Calu3 (cell line): ENCODE results near the gene SGCA. TPM values are rescaled to one million over a fixed set of nuclear protein-coding genes. Genes with fewer than 3 reads are reported as not detected.

Experiments used
- Bru-seq: library from RNA; stranded (reverse); fragments of 400-500 nt; gene quantifications from one replicate; lab custom pipeline; 2021; lab: Mats Ljungman, UMichigan
- BruChase-seq, 2 experiments: library from RNA; stranded (reverse); fragments of 400-500 nt; gene quantifications; one replicate each; lab custom pipeline; 2021; lab: Mats Ljungman, UMichigan
- BruUV-seq: library from RNA; stranded (reverse); fragments of 400-500 nt; replicated peaks from 2 replicates; lab custom pipeline; 2021; lab: Mats Ljungman, UMichigan
- CTCF ChIA-PET: fragments of 300-600 bp; sonication (Branson Sonifier 250); formaldehyde crosslinking; loops from one replicate; lab custom pipeline; 2022; ENCODE audit warnings: antibody characterized with exemption; lab: Charles Lee
- DNase-seq: peaks from one replicate; pipeline ENCODE4 v3.0.0; 2022
- H3K27ac Mint-ChIP-seq: one replicate; pipeline ENCODE4 v1.8.0; 2022; ENCODE audit warnings: mixed read lengths; ENCODE audit not compliant: unreplicated experiment
- H3K27me3 Mint-ChIP-seq: one replicate; pipeline ENCODE4 v1.8.0; 2022; ENCODE audit warnings: mixed read lengths; ENCODE audit not compliant: unreplicated experiment
- H3K36me3 Mint-ChIP-seq: one replicate; pipeline ENCODE4 v1.8.0; 2022; ENCODE audit warnings: mild to moderate bottlenecking, moderate library complexity, mixed read lengths; ENCODE audit not compliant: insufficient read depth, unreplicated experiment
- H3K4me1 Mint-ChIP-seq: one replicate; pipeline ENCODE4 v1.8.0; 2022; ENCODE audit warnings: mild to moderate bottlenecking, low read depth, mixed read lengths; ENCODE audit not compliant: unreplicated experiment
- H3K4me3 Mint-ChIP-seq: one replicate; pipeline ENCODE4 v1.8.0; 2022; ENCODE audit warnings: mild to moderate bottlenecking, low read depth, moderate library complexity, mixed read lengths; ENCODE audit not compliant: unreplicated experiment
- H3K9me3 Mint-ChIP-seq: one replicate; pipeline ENCODE4 v1.8.0; 2022; ENCODE audit warnings: low read depth, mixed read lengths; ENCODE audit not compliant: unreplicated experiment
- CTCF ChIP-seq: fragments of 200-600 bp; IDR thresholded peaks from one replicate; pipeline ENCODE4 v1.8.0; 2022; ENCODE audit warnings: antibody characterized with exemption; ENCODE audit not compliant: unreplicated experiment
- intact Hi-C: fragments of 100-400 bp; cut with micrococcal nuclease; formaldehyde crosslinking; loops from one replicate; pipeline ENCODE4 v1.10.0; 2022; ENCODE audit not compliant: unreplicated experiment
- long read RNA-seq: library from polyadenylated mRNA; stranded (forward); transcript quantifications from one replicate; pipeline ENCODE4 v2.0.0, GENCODE V29; 2022
- total RNA-seq: library from RNA; stranded (reverse); gene quantifications from 2 replicates; pipeline ENCODE4 v1.2.3, GENCODE V29; 2022

The SGCA gene
- total RNA-seq: not detected in 2 replicates
- Bru-seq, nascent RNA: not detected
- BruChase-seq, experiment 1, labeled RNA remaining after a 6-hour chase: not detected
- not detected for BruChase-seq, experiment 2, labeled RNA remaining after a 2-hour chase
- long read RNA-seq: 0 reads

GRCh38 chr17:50165867-50166517 is at the start of gene SGCA:
Gene SGCA, plus strand, starts transcription at chr17:50166005. Its CDS starts 36 bp downstream, at chr17:50166041.
- intact Hi-C loops: no loop called here
- no peak within 1 kb of the TSS for H3K4me3 Mint-ChIP-seq
- peaks cover 24% of the 10 kb centered on the region for H3K4me1 Mint-ChIP-seq
- peaks cover 7% of the 10 kb centered on the region for H3K36me3 Mint-ChIP-seq
- H3K27ac Mint-ChIP-seq: no peak within 1 kb of the TSS
- BruUV-seq: no TSS peak
- no peak for TF ChIP-seq CTCF
- DNase-seq: no peak
- no peaks in the 10 kb centered on the region for H3K9me3 Mint-ChIP-seq
- peaks cover 71% of the 10 kb centered on the region for H3K27me3 Mint-ChIP-seq
- CTCF ChIA-PET: interaction anchor here (0.9 to 1.3 kb wide), 3 partner anchors 12 to 16 kb away, joined by 4 to 8 read pairs (median 4); partner anchors contain the start of gene PPP1R9B

GRCh38 chr17:50117202-50118051 is 48.4 kb upstream of the SGCA start:
- intact Hi-C loops: loop anchor here (5.0 kb wide), 1 partner anchor 45 kb away; no protein-coding TSS in a partner anchor
- H3K27me3 Mint-ChIP-seq: peaks cover 82% of the 10 kb centered on the region
- H3K4me3 Mint-ChIP-seq: peak overlapping the region; percentile 45
- no peaks in the 10 kb centered on the region for H3K9me3 Mint-ChIP-seq
- peak; percentile 89 for DNase-seq
- H3K36me3 Mint-ChIP-seq: peaks cover 8% of the 10 kb centered on the region
- no peak overlapping the region for H3K27ac Mint-ChIP-seq
- CTCF ChIA-PET: interaction anchor here (0.5 to 1.8 kb wide), 13 partner anchors 13 to 721 kb away, joined by 3 to 9 read pairs (median 4); partner anchors contain the start of gene SAMD14
- no peaks in the 10 kb centered on the region for H3K4me1 Mint-ChIP-seq
- BruUV-seq: no TSS peak
- TF ChIP-seq CTCF: peak; percentile 87

- no TSS peak for BruUV-seq
- no peak for DNase-seq
- Mint-ChIP-seq H3K27ac (no peak overlapping the region), H3K36me3 (peaks cover 8% of the 10 kb centered on the region), H3K4me1 (no peaks in the 10 kb centered on the region), H3K27me3 (peaks cover 90% of the 10 kb centered on the region), H3K9me3 (no peaks in the 10 kb centered on the region), H3K4me3 (no peak overlapping the region)
- intact Hi-C loops: loop anchor here (5.0 kb wide), 1 partner anchor 44 kb away; no protein-coding TSS in a partner anchor
- CTCF ChIA-PET: interaction anchor here (1.1 to 1.8 kb wide), 2 partner anchors 24 kb away, joined by 4 to 9 read pairs; no protein-coding TSS in a partner anchor
- TF ChIP-seq CTCF: no peak
Measured at GRCh38 chr17:50118076-50118827, 47.6 kb upstream of the SGCA start.
